Upper lobe of right lung (tissue), 1 donor: ENCODE results near the gene EFR3B. TPM values are rescaled to one million over a fixed set of nuclear protein-coding genes. Genes with fewer than 3 reads are reported as not detected.

ENCODE experiments used
- ATAC-seq: fragments of 200-7000 bp; cut with Tn5 transposase; one replicate; pipeline ENCODE4 v1.9.1; 2020; ENCODE audit warnings: mild to moderate bottlenecking, moderate library complexity
- DNase-seq: peaks from one replicate; pipeline ENCODE4 v3.0.0-alpha.2; 2020
- H3K27ac ChIP-seq: fragments of 200-600 bp; one replicate; pipeline ENCODE4 v1.8.0; 2022
- H3K27me3 ChIP-seq: fragments of 200-600 bp; one replicate; pipeline ENCODE4 v1.8.0; 2022; ENCODE audit warnings: mild to moderate bottlenecking
- H3K36me3 ChIP-seq: fragments of 200-600 bp; one replicate; pipeline ENCODE4 v1.8.0; 2022
- H3K4me1 ChIP-seq: fragments of 200-600 bp; one replicate; pipeline ENCODE4 v1.8.0; 2022
- H3K4me3 ChIP-seq: fragments of 200-600 bp; one replicate; pipeline ENCODE4 v1.8.0; 2022; ENCODE audit warnings: mild to moderate bottlenecking
- H3K9me3 ChIP-seq: fragments of 200-600 bp; one replicate; pipeline ENCODE4 v1.8.0; 2022
- CTCF ChIP-seq: fragments of 200-600 bp; IDR thresholded peaks from one replicate; pipeline ENCODE4 v1.8.0; 2022; ENCODE audit warnings: antibody characterized with exemption
- intact Hi-C: fragments of 100-400 bp; cut with DNase I; formaldehyde crosslinking; loops from one replicate; pipeline ENCODE4 v1.11.0; 2022
- total RNA-seq: library from RNA; stranded (reverse); fragmentation: NEBNext Ultra II Directional; extraction: Animal tissue kit (Norgen Biotek cat#: 25700); gene quantifications from one replicate; pipeline ENCODE4 v1.2.1, GENCODE V29; 2021
- donor health status: DM: no; HTN: yes; CAD: no; lungs with severe emphysema.

The EFR3B gene
- total RNA-seq, 1 donor from 2014 or later, result 10.7 TPM

GRCh38 chr2:25104736-25105135 lies 62.9 kb downstream of the EFR3B start:
- Histone ChIP-seq H3K27ac (no peak overlapping the region), H3K27me3 (no peaks in the 10 kb centered on the region), H3K4me1 (no peaks in the 10 kb centered on the region), H3K9me3 (no peaks in the 10 kb centered on the region), H3K4me3 (no peak overlapping the region), H3K36me3 (no peaks in the 10 kb centered on the region)
- DNase-seq, result no peak
- TF ChIP-seq CTCF, result no peak
- intact Hi-C loops, result no loop called here
- ATAC-seq, result no peak

GRCh38 chr2:25105336-25106085 lies 63.6 kb downstream of the EFR3B start:
- Histone ChIP-seq H3K4me1 (no peaks in the 10 kb centered on the region), H3K9me3 (no peaks in the 10 kb centered on the region), H3K27ac (no peak overlapping the region), H3K27me3 (no peaks in the 10 kb centered on the region), H3K36me3 (no peaks in the 10 kb centered on the region), H3K4me3 (no peak overlapping the region)
- ATAC-seq (no peak), DNase-seq (no peak)
- intact Hi-C loops, result no loop called here
- no peak for TF ChIP-seq CTCF

- intact Hi-C loops, result no loop called here
- ATAC-seq, result no peak
- H3K4me3 ChIP-seq, result no peak overlapping the region
- H3K9me3 ChIP-seq, result no peaks in the 10 kb centered on the region
- no peaks in the 10 kb centered on the region for H3K4me1 ChIP-seq
- no peak for TF ChIP-seq CTCF
- H3K36me3 ChIP-seq, result no peaks in the 10 kb centered on the region
- H3K27me3 ChIP-seq, result no peaks in the 10 kb centered on the region
- no peak for DNase-seq
- no peak overlapping the region for H3K27ac ChIP-seq
Measured at GRCh38 chr2:25109822-25110221, 67.9 kb downstream of the EFR3B start.

DNA sequence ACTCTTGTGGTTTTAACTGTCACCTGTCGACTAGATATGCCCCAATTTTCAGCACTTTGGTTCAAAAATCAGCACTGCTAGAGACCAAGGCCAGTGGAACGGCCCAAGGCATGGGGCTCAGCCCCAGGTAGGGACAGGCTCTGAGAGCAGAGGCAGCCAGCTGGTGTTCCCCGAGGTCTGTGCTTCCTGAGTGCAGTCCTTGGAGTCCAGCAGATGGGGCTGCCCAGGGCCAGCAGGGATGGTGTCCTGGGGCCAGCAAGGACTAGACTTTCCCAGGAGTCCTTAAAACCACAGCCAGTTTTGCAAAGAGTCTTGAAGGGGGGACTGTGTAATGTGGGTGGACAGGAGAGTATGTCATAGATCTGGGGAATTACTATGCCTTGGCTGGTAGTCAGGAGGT lies 70.2 kb downstream of the EFR3B start:
- Histone ChIP-seq H3K27ac (no peak overlapping the region), H3K4me3 (no peak overlapping the region), H3K36me3 (no peaks in the 10 kb centered on the region), H3K27me3 (no peaks in the 10 kb centered on the region), H3K9me3 (no peaks in the 10 kb centered on the region), H3K4me1 (no peaks in the 10 kb centered on the region)
- TF ChIP-seq CTCF, result no peak
- ATAC-seq (no peak), DNase-seq (no peak)
- intact Hi-C loops, result no loop called here

GRCh38 chr2:25115249-25115883 lies 73.5 kb downstream of the EFR3B start:
- ATAC-seq (no peak), DNase-seq (no peak)
- H3K27ac ChIP-seq, result no peak overlapping the region
- H3K36me3 ChIP-seq, result no peaks in the 10 kb centered on the region
- no peak for TF ChIP-seq CTCF
- no peak overlapping the region for H3K4me3 ChIP-seq
- H3K4me1 ChIP-seq, result no peaks in the 10 kb centered on the region
- intact Hi-C loops, result no loop called here
- H3K27me3 ChIP-seq, result no peaks in the 10 kb centered on the region
- no peaks in the 10 kb centered on the region for H3K9me3 ChIP-seq
